ENCODE data around the gene ING2. TPM values are rescaled to one million over a fixed set of nuclear protein-coding genes. Genes with fewer than 3 reads are reported as not detected.

The ING2 gene
- total RNA-seq, 1 experiment from 2014 or later = 15.7 TPM

DNA sequence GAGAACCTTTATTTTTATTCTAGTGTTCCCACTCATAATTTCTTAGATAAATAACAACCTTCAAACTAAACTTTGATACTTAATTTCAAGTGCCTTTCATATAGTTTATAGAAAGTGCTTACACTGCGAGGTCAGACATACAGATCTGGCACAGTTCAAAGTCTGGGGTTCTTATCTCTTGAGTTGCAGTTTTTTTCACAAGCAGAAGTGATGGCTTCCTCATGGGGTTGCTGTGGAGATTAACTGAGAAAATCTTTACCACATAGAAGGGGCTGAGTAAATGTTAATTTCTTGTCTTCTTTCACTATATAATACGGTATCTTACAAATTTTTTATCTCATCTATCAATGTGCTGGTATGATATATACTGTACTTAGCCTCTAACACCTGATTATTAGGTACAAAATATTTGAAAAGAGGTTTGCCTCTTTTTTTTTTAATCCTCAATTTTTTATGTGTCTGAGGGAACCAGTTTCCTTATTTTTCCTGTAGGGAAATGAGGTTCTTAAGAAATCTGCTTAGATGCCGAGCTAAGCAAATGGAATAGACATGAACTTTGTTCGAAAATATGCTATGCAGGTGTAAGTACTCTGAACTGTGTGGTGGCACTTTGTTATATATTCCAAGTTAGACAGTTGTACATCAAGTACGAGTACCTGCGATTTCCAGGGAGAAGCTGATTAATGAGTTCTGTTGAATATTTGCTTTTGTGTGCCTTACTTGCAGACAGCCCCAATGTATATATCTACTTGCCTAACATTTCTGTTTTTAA, 3.3 kb downstream of the ING2 start:
- DNase-seq (ENCODE audit: low read depth in 1 of 2, low spot score in 2 of 2) = no peak
- H3K36me3 ChIP-seq = peaks cover 43% of the 10 kb centered on the region
- peaks cover 3% of the 10 kb centered on the region for H3K4me1 ChIP-seq (replicated peaks)
- H3K4me3 ChIP-seq = no peak overlapping the region
- no peak overlapping the region for H3K27ac ChIP-seq
- no peaks in the 10 kb centered on the region for H3K27me3 ChIP-seq (replicated peaks)
- H3K9me3 ChIP-seq (replicated peaks) = no peaks in the 10 kb centered on the region

GRCh38 chr4:183508697-183509335, 4.0 kb downstream of the ING2 start:
- Histone ChIP-seq H3K36me3 (peaks cover 43% of the 10 kb centered on the region), H3K4me1 (replicated peaks) (no peaks in the 10 kb centered on the region), H3K4me3 (no peak overlapping the region), H3K27me3 (replicated peaks) (no peaks in the 10 kb centered on the region), H3K9me3 (replicated peaks) (no peaks in the 10 kb centered on the region), H3K27ac (no peak overlapping the region)
- no peak for DNase-seq (ENCODE audit: low read depth in 1 of 2, low spot score in 2 of 2)

DNA sequence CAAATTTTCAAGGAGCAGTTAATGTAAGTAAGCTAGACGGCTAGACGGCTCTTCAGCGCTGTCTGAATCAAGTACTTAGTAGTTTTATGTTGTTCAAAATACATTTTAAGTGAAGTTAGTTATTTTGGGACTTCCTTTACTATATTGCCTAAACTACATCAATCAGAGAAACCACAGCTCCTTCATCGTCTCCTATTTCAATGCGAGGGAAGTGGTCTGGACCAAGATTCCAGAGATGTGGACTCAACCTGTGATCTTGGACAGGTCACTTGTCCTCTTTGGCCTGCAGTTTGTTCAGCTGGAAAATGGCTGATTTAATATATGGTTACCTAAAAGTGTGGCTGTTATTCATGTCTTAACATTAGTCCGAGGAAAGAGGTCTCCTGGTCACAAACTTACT, 10.6 kb downstream of the ING2 start:
- no peak overlapping the region for H3K27ac ChIP-seq
- no peaks in the 10 kb centered on the region for H3K27me3 ChIP-seq (replicated peaks)
- DNase-seq (ENCODE audit: low read depth in 1 of 2, low spot score in 2 of 2) = no peak
- H3K36me3 ChIP-seq = peaks cover 24% of the 10 kb centered on the region
- no peaks in the 10 kb centered on the region for H3K4me1 ChIP-seq (replicated peaks)
- no peak overlapping the region for H3K4me3 ChIP-seq
- no peaks in the 10 kb centered on the region for H3K9me3 ChIP-seq (replicated peaks)

DNA sequence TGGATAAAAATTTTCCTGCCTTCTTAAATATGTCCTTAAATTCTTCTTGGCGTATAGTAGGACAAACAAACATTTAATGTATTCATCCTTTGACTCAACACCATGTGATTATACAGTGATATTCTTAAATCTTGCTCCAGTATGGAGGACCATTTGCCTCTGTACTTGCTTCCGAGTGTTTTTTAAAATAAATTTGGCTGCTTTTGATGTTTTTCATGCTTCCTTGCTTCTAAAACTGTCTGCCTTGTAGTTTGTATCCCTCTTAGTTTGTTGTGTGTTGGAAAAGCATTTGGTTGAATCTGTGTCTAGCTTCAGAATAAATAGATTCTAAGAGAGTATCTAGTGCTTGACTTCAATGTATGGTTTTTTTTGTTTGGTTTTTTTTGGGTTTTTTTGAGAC, 12.3 kb downstream of the ING2 start:
- peaks cover 7% of the 10 kb centered on the region for H3K36me3 ChIP-seq
- no peaks in the 10 kb centered on the region for H3K9me3 ChIP-seq (replicated peaks)
- H3K27ac ChIP-seq = no peak overlapping the region
- DNase-seq (ENCODE audit: low read depth in 1 of 2, low spot score in 2 of 2) = no peak
- no peak overlapping the region for H3K4me3 ChIP-seq
- H3K4me1 ChIP-seq (replicated peaks) = no peaks in the 10 kb centered on the region
- H3K27me3 ChIP-seq (replicated peaks) = peaks cover 9% of the 10 kb centered on the region

DNA sequence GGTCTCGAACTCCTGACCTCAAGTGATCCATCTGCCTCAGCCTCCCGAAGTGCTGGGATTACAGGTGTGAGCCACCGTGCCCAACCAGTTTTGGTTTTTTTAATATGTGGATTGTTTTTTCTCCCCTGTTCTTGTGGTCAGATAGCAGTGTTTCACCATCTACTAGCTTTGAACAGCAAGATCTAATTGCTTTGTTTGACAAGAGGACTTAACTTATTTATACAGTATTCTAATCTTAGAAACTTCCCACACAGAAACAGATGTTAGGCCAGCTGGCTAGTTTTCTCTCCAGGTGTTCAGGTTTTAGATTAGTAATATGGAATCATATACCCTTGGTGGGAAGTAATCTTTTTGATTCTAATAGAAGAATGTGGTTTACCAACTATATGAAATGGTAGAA, 12.9 kb downstream of the ING2 start:
- Histone ChIP-seq H3K9me3 (replicated peaks) (no peaks in the 10 kb centered on the region), H3K27me3 (replicated peaks) (peaks cover 9% of the 10 kb centered on the region), H3K27ac (no peak overlapping the region), H3K4me1 (replicated peaks) (no peaks in the 10 kb centered on the region), H3K4me3 (no peak overlapping the region), H3K36me3 (peaks cover under 1% of the 10 kb centered on the region; the same call in 1 of the 2 replicates)
- no peak for DNase-seq (ENCODE audit: low read depth in 1 of 2, low spot score in 2 of 2)

- Histone ChIP-seq H3K4me1 (replicated peaks) (no peaks in the 10 kb centered on the region), H3K4me3 (no peak overlapping the region), H3K27ac (no peak overlapping the region), H3K27me3 (replicated peaks) (peaks cover 9% of the 10 kb centered on the region), H3K36me3 (no peaks in the 10 kb centered on the region), H3K9me3 (replicated peaks) (no peaks in the 10 kb centered on the region)
- DNase-seq (ENCODE audit: low read depth in 1 of 2, low spot score in 2 of 2) = no peak
Observed at GRCh38 chr4:183522821-183523220, 18.0 kb downstream of the ING2 start.

DNA sequence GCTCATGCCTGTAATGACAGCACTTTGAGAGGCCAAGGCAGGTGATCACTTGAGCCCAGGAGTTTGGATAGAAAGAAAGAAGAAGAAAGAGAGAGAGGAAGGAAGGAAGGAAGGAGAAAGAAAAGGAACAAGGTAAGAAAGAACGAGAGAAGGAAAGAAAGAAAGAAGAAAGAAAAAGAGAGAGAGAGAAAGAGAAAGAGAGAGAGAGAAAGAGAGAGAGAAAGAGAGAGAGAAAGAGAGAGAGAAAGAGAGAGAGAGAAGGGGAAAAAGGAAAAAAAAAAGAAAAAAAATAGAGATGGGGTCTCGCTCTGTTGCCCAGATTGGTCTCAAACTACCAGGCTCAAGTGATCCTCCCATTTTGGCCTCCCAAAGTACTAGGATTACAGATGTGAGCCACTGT, 22.5 kb downstream of the ING2 start:
- Histone ChIP-seq H3K36me3 (no peaks in the 10 kb centered on the region), H3K4me1 (replicated peaks) (no peaks in the 10 kb centered on the region), H3K27me3 (replicated peaks) (no peaks in the 10 kb centered on the region; the same call in none of the 2 replicates), H3K4me3 (no peak overlapping the region), H3K27ac (no peak overlapping the region), H3K9me3 (replicated peaks) (no peaks in the 10 kb centered on the region)
- DNase-seq (ENCODE audit: low read depth in 1 of 2, low spot score in 2 of 2) = no peak

DNA sequence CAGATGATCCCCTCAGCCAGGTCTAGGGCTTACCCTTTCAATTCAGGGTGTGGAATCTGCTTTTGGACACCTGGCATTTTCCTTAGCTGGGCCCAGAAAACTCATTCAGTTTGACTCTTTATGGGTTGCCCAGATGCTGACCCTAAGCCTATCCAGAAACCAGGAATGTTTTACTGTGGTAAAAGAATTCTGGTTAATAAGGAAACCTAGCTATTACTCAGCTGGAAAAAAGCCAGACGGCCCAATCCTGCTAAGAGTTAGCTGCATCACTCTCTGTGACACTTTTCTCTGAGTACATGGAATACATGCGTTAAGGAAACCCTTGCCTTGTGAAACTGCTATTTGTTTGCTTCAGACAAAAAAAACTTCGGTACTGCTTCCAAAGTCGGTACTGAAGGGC, 28.0 kb downstream of the ING2 start:
- no peaks in the 10 kb centered on the region for H3K36me3 ChIP-seq
- H3K27ac ChIP-seq = no peak overlapping the region
- H3K27me3 ChIP-seq (replicated peaks) = peaks cover 3% of the 10 kb centered on the region
- no peaks in the 10 kb centered on the region for H3K4me1 ChIP-seq (replicated peaks)
- no peak overlapping the region for H3K4me3 ChIP-seq
- no peak for DNase-seq (ENCODE audit: low read depth in 1 of 2, low spot score in 2 of 2)
- H3K9me3 ChIP-seq (replicated peaks) = no peaks in the 10 kb centered on the region

DNA sequence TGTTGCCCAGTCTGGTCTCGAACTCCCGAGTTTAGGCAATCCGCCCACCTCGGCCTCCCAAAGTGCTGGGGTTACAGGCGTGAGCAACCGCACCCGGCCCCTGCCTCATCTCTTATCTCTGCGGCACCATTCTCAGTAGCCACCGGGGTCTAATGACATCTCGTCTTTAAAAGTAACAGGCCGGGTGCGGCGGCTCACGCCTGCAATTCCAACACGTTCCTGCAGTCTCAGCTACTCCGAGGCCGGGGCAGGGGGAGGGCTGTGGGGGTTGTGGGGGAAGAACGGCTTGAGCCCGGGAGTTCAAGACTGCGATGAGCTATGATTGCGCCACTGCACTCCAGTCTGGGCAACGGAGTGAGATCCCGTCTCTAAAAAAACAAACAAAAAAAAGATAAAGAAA, 28.8 kb downstream of the ING2 start:
- Histone ChIP-seq H3K9me3 (replicated peaks) (no peaks in the 10 kb centered on the region), H3K27me3 (replicated peaks) (peaks cover 3% of the 10 kb centered on the region), H3K4me3 (no peak overlapping the region), H3K36me3 (no peaks in the 10 kb centered on the region), H3K4me1 (replicated peaks) (no peaks in the 10 kb centered on the region), H3K27ac (no peak overlapping the region)
- no peak for DNase-seq (ENCODE audit: low read depth in 1 of 2, low spot score in 2 of 2)

GRCh38 chr4:183540410-183541009, 35.7 kb downstream of the ING2 start:
- H3K9me3 ChIP-seq (replicated peaks) = no peaks in the 10 kb centered on the region; the same call in 1 of the 2 replicates
- H3K4me3 ChIP-seq = no peak overlapping the region
- no peaks in the 10 kb centered on the region for H3K4me1 ChIP-seq (replicated peaks)
- H3K27ac ChIP-seq = no peak overlapping the region
- 0 out of 2 replicates have a peak, but pooled peaks cover 3% of the 10 kb centered on the region for H3K27me3 ChIP-seq (replicated peaks)
- no peaks in the 10 kb centered on the region for H3K36me3 ChIP-seq
- DNase-seq (ENCODE audit: low read depth in 1 of 2, low spot score in 2 of 2) = no peak

GRCh38 chr4:183541010-183541751, 36.3 kb downstream of the ING2 start:
- Histone ChIP-seq H3K27ac (no peak overlapping the region), H3K27me3 (replicated peaks) (0 out of 2 replicates have a peak, but pooled peaks cover under 1% of the 10 kb centered on the region), H3K9me3 (replicated peaks) (no peaks in the 10 kb centered on the region; the same call in 1 of the 2 replicates), H3K4me1 (replicated peaks) (no peaks in the 10 kb centered on the region), H3K36me3 (no peaks in the 10 kb centered on the region), H3K4me3 (no peak overlapping the region)
- no peak for DNase-seq (ENCODE audit: low read depth in 1 of 2, low spot score in 2 of 2)

DNA sequence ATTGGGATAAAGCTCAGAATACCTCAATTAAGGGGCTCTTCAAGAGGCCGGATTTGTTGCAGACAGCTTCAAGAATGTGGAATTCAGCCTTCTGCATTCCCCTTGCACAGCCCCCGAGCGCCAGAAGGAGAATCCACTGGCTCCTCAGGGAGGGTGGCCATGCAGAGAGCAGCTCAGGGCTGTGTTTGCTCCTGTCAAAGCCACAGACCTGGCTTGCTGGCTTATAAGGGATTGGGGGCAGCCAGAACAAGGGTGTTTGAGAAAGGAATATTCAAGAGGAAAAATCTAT, 36.8 kb downstream of the ING2 start:
- H3K36me3 ChIP-seq = no peaks in the 10 kb centered on the region
- DNase-seq (ENCODE audit: low read depth in 1 of 2, low spot score in 2 of 2) = no peak
- H3K9me3 ChIP-seq (replicated peaks) = no peaks in the 10 kb centered on the region; the same call in 1 of the 2 replicates
- H3K4me1 ChIP-seq (replicated peaks) = no peaks in the 10 kb centered on the region
- no peaks in the 10 kb centered on the region for H3K27me3 ChIP-seq (replicated peaks)
- H3K4me3 ChIP-seq = no peak overlapping the region
- no peak overlapping the region for H3K27ac ChIP-seq

DNA sequence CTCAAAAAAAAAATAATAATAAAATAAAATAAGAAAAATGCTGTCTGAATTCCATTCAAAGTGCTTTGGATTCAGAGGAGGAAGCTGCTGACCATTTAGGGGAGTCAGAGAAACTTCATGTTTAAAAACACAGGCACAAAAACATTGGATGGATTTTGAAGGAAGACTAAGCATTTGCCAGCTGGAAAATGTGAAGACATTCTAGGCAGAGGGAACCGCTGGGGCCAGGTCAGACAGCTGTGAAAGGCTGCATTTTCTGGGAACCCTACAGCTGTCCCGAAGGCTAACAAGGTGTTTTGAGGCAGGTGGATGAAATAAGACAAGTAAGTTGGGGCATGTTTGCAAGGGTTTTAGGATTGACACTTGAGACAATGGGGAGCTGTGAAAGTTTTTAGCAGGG, 38.6 kb downstream of the ING2 start:
- H3K4me1 ChIP-seq (replicated peaks) = no peaks in the 10 kb centered on the region
- no peaks in the 10 kb centered on the region for H3K36me3 ChIP-seq
- DNase-seq (ENCODE audit: low read depth in 1 of 2, low spot score in 2 of 2) = no peak
- no peaks in the 10 kb centered on the region; the same call in 1 of the 2 replicates for H3K9me3 ChIP-seq (replicated peaks)
- H3K27me3 ChIP-seq (replicated peaks) = no peaks in the 10 kb centered on the region
- no peak overlapping the region for H3K4me3 ChIP-seq
- no peak overlapping the region for H3K27ac ChIP-seq

DNA sequence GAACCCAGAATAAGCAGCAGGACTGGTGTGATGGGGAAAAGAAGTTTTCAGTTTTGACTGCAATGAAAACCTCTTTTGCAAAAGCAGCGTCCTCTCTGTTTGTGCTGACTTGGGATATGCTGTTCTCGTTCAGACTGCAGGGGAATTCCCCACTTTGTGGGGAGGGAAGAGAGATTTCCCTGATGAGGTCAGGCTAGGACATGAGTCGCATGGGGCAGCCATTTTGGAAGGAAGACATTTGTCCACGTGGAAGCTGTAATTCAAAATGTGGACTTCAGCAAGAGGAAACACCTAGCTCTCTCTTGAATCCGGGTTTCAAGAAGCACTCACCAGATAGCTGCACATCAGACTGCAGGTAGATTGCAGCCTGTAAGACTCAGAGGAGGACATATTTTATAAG, 39.3 kb downstream of the ING2 start:
- Histone ChIP-seq H3K27me3 (replicated peaks) (no peaks in the 10 kb centered on the region), H3K4me3 (no peak overlapping the region), H3K36me3 (no peaks in the 10 kb centered on the region), H3K27ac (no peak overlapping the region), H3K4me1 (replicated peaks) (no peaks in the 10 kb centered on the region), H3K9me3 (replicated peaks) (no peaks in the 10 kb centered on the region; the same call in 1 of the 2 replicates)
- no peak for DNase-seq (ENCODE audit: low read depth in 1 of 2, low spot score in 2 of 2)
